Measurements from ENCODE around the gene ALOX5AP.

Gene ALOX5AP

GRCh38 chr13:30797847-30798535 is 62.6 kb downstream of the ALOX5AP start:
- no peak for DNase-seq (ENCODE audit: low spot score)

- DNase-seq (ENCODE audit: low spot score), result no peak
Observed at GRCh38 chr13:30798776-30799355, 63.5 kb downstream of the ALOX5AP start.

GRCh38 chr13:30799356-30799824 is 64.0 kb downstream of the ALOX5AP start:
- DNase-seq (ENCODE audit: low spot score), result no peak

GRCh38 chr13:30800107-30800506 is 64.8 kb downstream of the ALOX5AP start:
- DNase-seq (ENCODE audit: low spot score), result no peak

- DNase-seq (ENCODE audit: low spot score), result no peak
Observed at GRCh38 chr13:30802501-30802900, 67.2 kb downstream of the ALOX5AP start.

- DNase-seq (ENCODE audit: low spot score), result peak; percentile 76
Observed at GRCh38 chr13:30802953-30803478, 67.7 kb downstream of the ALOX5AP start.

- no peak for DNase-seq (ENCODE audit: low spot score)
Observed at GRCh38 chr13:30803749-30804148, 68.4 kb downstream of the ALOX5AP start.

GRCh38 chr13:30804474-30804873 is 69.1 kb downstream of the ALOX5AP start:
- no peak for DNase-seq (ENCODE audit: low spot score)

GRCh38 chr13:30805132-30805537 is 69.8 kb downstream of the ALOX5AP start:
- DNase-seq (ENCODE audit: low spot score), result no peak

- no peak for DNase-seq (ENCODE audit: low spot score)
Observed at GRCh38 chr13:30805603-30806011, 70.3 kb downstream of the ALOX5AP start.

GRCh38 chr13:30806784-30807183 is 71.4 kb downstream of the ALOX5AP start:
- no peak for DNase-seq (ENCODE audit: low spot score)

GRCh38 chr13:30807392-30807791 is 72.0 kb downstream of the ALOX5AP start:
- no peak for DNase-seq (ENCODE audit: low spot score)

- no peak for DNase-seq (ENCODE audit: low spot score)
Observed at GRCh38 chr13:30808600-30808999, 73.3 kb downstream of the ALOX5AP start.

- no peak for DNase-seq (ENCODE audit: low spot score)
Observed at GRCh38 chr13:30809787-30810186, 74.4 kb downstream of the ALOX5AP start.

GRCh38 chr13:30810261-30810701 is 74.9 kb downstream of the ALOX5AP start:
- DNase-seq (ENCODE audit: low spot score), result no peak

GRCh38 chr13:30810801-30811200 is 75.5 kb downstream of the ALOX5AP start:
- no peak for DNase-seq (ENCODE audit: low spot score)
